B cell (primary cell): ENCODE data around the gene USF1.

ENCODE experiments used
- CTCF ChIP-seq: fragments of 200-600 bp; IDR thresholded peaks from one replicate; pipeline ENCODE4 v1.8.0; 2022; ENCODE audit warnings: antibody characterized with exemption, mild to moderate bottlenecking
- EZH2 ChIP-seq: IDR thresholded peaks from 2 replicates; pipeline ENCODE4 v1.6.1; 2012; ENCODE audit warnings: borderline replicate concordance, low read depth, mild to moderate bottlenecking, moderate library complexity, low read length; ENCODE audit not compliant: insufficient read depth, poor library complexity, severe bottlenecking

GRCh38 chr1:161038523-161039153 lies 7.1 kb downstream of the USF1 start, which contains the start of gene TSTD1:
- TF ChIP-seq CTCF: no peak
- no peak for TF ChIP-seq EZH2
